Neutrophil (primary cell): Measurements from ENCODE around the gene HEXB.

ENCODE experiments used
- H3K27ac ChIP-seq: fragments of 200-600 bp; sonication (generic); 2 replicates; pipeline ENCODE4 v1.5.1; 2016; ENCODE audit warnings: mild to moderate bottlenecking, moderate library complexity
- H3K27me3 ChIP-seq: fragments of 200-600 bp; sonication (generic); 2 replicates; pipeline ENCODE4 v1.6.0; 2016; ENCODE audit warnings: mild to moderate bottlenecking
- H3K36me3 ChIP-seq: fragments of 200-600 bp; sonication (generic); 2 replicates; pipeline ENCODE4 v1.5.1; 2017
- H3K4me1 ChIP-seq, 2 experiments: fragments of 200-600 bp in 1 of 2; sonication (generic) in 1 of 2; 1 replicate in 1 of 2; 2 replicates in 1 of 2; pipeline versions ENCODE4 v1.5.1 to v1.6.1; 2013 to 2016; ENCODE audit warnings: low read depth in 1 of 2, low read length in 1 of 2, mild to moderate bottlenecking in 1 of 2, moderate library complexity in 1 of 2; ENCODE audit not compliant: control insufficient read depth in 1 of 2, insufficient read depth in 1 of 2
- H3K4me3 ChIP-seq, 2 experiments: fragments of 200-600 bp in 1 of 2; sonication (generic) in 1 of 2; 1 replicate in 1 of 2; 2 replicates in 1 of 2; pipeline ENCODE4 v1.5.1; 2013 to 2016; ENCODE audit warnings: low read depth in 1 of 2, low read length in 1 of 2, mild to moderate bottlenecking in 1 of 2, moderate library complexity in 1 of 2
- H3K9me3 ChIP-seq: fragments of 200-600 bp; sonication (generic); 2 replicates; pipeline ENCODE4 v1.5.1; 2016
- CTCF ChIP-seq: fragments of 200-600 bp; sonication (generic); IDR thresholded peaks from 2 replicates; pipeline ENCODE4 v1.5.1; 2016; ENCODE audit warnings: antibody characterized with exemption

HEXB gene

GRCh38 chr5:74762599-74762998 lies 77.6 kb downstream of the HEXB start:
- Histone ChIP-seq H3K9me3 (no peaks in the 10 kb centered on the region), H3K27me3 (no peaks in the 10 kb centered on the region), H3K4me3 (no peak overlapping the region), H3K36me3 (peaks cover 52% of the 10 kb centered on the region), H3K27ac (no peak overlapping the region), H3K4me1 (peaks cover 14 to 18% of the 10 kb centered on the region in 2 experiments)
- no peak for TF ChIP-seq CTCF

DNA sequence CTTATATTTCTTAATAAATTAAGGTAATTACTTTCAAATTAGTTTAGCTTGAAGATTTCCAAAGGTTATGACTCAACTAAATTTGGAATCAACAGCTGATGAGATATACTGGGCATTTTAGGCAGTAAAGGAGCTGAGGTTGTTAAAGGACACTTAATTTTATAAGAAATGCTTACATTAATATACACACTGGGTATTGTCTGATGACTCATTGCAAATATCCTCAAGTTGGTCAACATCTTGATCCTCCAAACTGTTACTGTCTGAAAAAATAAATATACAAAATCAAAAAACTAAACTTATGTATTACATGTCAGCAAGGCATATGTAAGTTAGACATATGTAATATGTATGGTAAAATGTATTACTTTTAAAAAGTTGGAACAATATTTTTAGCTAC lies 78.5 kb downstream of the HEXB start:
- Histone ChIP-seq H3K27me3 (no peaks in the 10 kb centered on the region), H3K9me3 (no peaks in the 10 kb centered on the region), H3K4me1 (peaks cover 20 to 22% of the 10 kb centered on the region in 2 experiments), H3K36me3 (peaks cover 43% of the 10 kb centered on the region), H3K4me3 (no peak overlapping the region), H3K27ac (no peak overlapping the region)
- no peak for TF ChIP-seq CTCF

DNA sequence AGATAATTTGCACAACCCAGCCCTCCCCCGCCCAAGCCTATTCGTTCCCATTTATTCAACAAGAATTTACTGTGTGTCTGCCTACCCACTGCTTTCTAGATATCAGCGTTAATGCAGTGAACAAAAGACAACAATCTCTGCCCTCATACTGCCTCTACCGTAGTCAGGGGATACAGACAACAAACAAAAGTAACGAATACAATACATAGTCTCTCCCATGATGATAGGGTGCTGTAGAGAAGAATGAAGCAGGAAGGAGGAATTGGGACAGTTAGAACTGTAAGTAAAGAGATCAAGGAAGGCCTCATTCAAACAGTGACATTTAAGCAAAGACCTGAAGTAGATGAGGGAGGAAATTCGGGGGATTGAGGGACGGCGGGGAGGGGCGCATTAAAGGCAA lies 80.2 kb downstream of the HEXB start:
- Histone ChIP-seq H3K9me3 (no peaks in the 10 kb centered on the region), H3K27me3 (no peaks in the 10 kb centered on the region), H3K4me3 (no peak overlapping the region), H3K36me3 (peaks cover 34% of the 10 kb centered on the region), H3K27ac (no peak overlapping the region), H3K4me1 (peaks cover 20 to 22% of the 10 kb centered on the region in 2 experiments)
- TF ChIP-seq CTCF, result no peak

DNA sequence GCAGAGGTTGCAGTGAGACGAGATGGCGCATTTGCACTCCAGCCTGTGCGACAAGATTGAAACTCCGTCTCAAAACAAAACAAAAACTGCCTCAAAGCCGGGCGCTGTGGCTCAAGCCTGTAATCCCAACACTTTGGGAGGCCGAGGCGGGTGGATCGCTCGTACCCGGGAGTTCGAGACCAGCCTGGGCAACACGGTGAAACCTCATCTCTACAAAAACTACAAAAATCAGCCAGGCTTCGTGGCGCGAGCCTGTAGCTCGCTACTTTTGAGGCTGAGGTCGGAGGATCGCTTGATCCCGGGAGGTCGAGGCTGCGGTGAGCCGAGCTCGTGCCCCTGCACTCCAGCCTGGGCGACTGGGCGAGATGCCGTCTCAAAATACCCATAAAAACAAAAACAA lies 80.9 kb downstream of the HEXB start:
- H3K4me3 ChIP-seq, result peak overlapping the region; percentile 80 to 84
- H3K27ac ChIP-seq, result peak overlapping the region; percentile 87
- peaks cover 20 to 22% of the 10 kb centered on the region in 2 experiments for H3K4me1 ChIP-seq

DNA sequence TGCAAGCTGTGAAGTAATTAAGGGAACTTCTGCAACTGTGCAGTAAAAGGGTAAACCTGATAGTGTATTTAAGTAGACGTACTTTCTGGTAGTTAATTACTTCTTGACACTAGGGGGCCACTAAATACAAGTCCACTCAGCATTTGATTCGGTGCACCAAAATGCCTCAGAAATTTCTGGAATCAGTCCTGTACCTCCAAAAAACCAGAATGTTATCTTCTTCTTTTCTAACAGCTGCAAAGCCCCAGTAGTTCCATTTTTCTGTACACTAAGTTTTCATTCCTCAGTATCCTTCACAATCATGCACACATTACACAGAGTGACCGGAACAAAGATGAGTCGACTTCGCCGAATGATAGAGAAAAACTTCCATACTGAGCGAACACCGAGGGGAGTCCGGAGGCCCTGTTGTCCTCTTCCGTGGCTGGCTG lies 81.4 kb downstream of the HEXB start:
- Histone ChIP-seq H3K4me3 (peak overlapping the region; percentile 80 to 84), H3K36me3 (peaks cover 40% of the 10 kb centered on the region)

More for the DNA sequence above, 80.9 kb downstream of the HEXB start:
- H3K36me3 ChIP-seq, result peaks cover 37% of the 10 kb centered on the region
- H3K27me3 ChIP-seq, result no peaks in the 10 kb centered on the region
- no peak for TF ChIP-seq CTCF
- H3K9me3 ChIP-seq, result no peaks in the 10 kb centered on the region

More for the DNA sequence above, 81.4 kb downstream of the HEXB start:
- H3K27me3 ChIP-seq, result no peaks in the 10 kb centered on the region
- TF ChIP-seq CTCF, result no peak
- H3K9me3 ChIP-seq, result no peaks in the 10 kb centered on the region
- H3K27ac ChIP-seq, result peak overlapping the region; percentile 87
- H3K4me1 ChIP-seq, result peaks cover 20 to 22% of the 10 kb centered on the region in 2 experiments
